Stimulated activated CD8-positive, alpha-beta memory T cell treated with anti-CD3 and anti-CD28 coated beads, Interleukin-2, amount 100 ng/mL, for 1 hour (primary cell): ENCODE data around the gene PHKB.
"Not testable (repeated sequence)": the region's sequence is repeated elsewhere in the genome, so short reads cannot be mapped to it uniquely, and the experiment has no call there.

Experiments used
- DNase-seq, 2 donors: peaks; one replicate each; pipeline ENCODE4 v3.0.0-alpha.2; 2020; ENCODE audit warnings: low read depth in 2 of 2

The PHKB gene

GRCh38 chr16:47504599-47504998 lies 43.5 kb downstream of the PHKB start:
- no peak for DNase-seq

- no peak for DNase-seq
Observed at GRCh38 chr16:47506800-47507199, 45.7 kb downstream of the PHKB start.

GRCh38 chr16:47507701-47508100 lies 46.6 kb downstream of the PHKB start:
- DNase-seq, result no peak

GRCh38 chr16:47511882-47512281 lies 50.8 kb downstream of the PHKB start:
- no peak for DNase-seq

- DNase-seq, result no peak
Observed at GRCh38 chr16:47519037-47519436, 57.9 kb downstream of the PHKB start.

- no peak for DNase-seq
Observed at GRCh38 chr16:47519546-47519945, 58.4 kb downstream of the PHKB start.

- no peak for DNase-seq
Observed at GRCh38 chr16:47519996-47520679, 59.0 kb downstream of the PHKB start.

GRCh38 chr16:47523342-47524006 lies 62.3 kb downstream of the PHKB start:
- DNase-seq, result no peak

GRCh38 chr16:47524007-47524405 lies 62.9 kb downstream of the PHKB start:
- no peak for DNase-seq

GRCh38 chr16:47528431-47528830 lies 67.3 kb downstream of the PHKB start:
- no peak for DNase-seq

GRCh38 chr16:47533744-47534292 lies 72.7 kb downstream of the PHKB start:
- DNase-seq, result no peak

GRCh38 chr16:47538472-47538871 lies 77.3 kb downstream of the PHKB start:
- no peak for DNase-seq

- DNase-seq, result not testable (repeated sequence)
Observed at GRCh38 chr16:47539707-47540670, 78.9 kb downstream of the PHKB start.

GRCh38 chr16:47541135-47541534 lies 80.0 kb downstream of the PHKB start:
- DNase-seq, result not testable (repeated sequence)

GRCh38 chr16:47544255-47544654 lies 83.1 kb downstream of the PHKB start:
- not testable (repeated sequence) for DNase-seq

GRCh38 chr16:47551185-47551584 lies 90.1 kb downstream of the PHKB start:
- not testable (repeated sequence) for DNase-seq

- not testable (repeated sequence) for DNase-seq
Observed at GRCh38 chr16:47551767-47552166, 90.6 kb downstream of the PHKB start.

GRCh38 chr16:47553853-47554564 lies 92.9 kb downstream of the PHKB start:
- no peak for DNase-seq

GRCh38 chr16:47554587-47554986 lies 93.5 kb downstream of the PHKB start:
- not testable (repeated sequence) for DNase-seq

GRCh38 chr16:47561286-47561685 lies 100.2 kb downstream of the PHKB start:
- DNase-seq, result no peak

GRCh38 chr16:47562366-47562765 lies 101.2 kb downstream of the PHKB start:
- no peak for DNase-seq
